KMS-11 (cell line): ENCODE measurements around the gene UGT2A1.

Experiments used
- H2AFZ ChIP-seq: fragments of 200-600 bp; sonication (generic); 2 replicates; pipeline ENCODE4 v1.6.1; 2016; ENCODE audit warnings: antibody characterized with exemption, mixed run types, low read depth
- H3K27ac ChIP-seq: fragments of 200-600 bp; sonication (generic); 2 replicates; pipeline ENCODE4 v1.6.1; 2016; ENCODE audit warnings: mild to moderate bottlenecking, mixed run types
- H3K27me3 ChIP-seq: fragments of 200-600 bp; sonication (generic); 2 replicates; pipeline ENCODE4 v1.6.1; 2017; ENCODE audit warnings: mild to moderate bottlenecking, low read depth, mixed run types, moderate library complexity; ENCODE audit not compliant: insufficient read depth
- H3K36me3 ChIP-seq: fragments of 200-600 bp; sonication (generic); 2 replicates; pipeline ENCODE4 v1.6.1; 2017; ENCODE audit warnings: mild to moderate bottlenecking, mixed run types; ENCODE audit not compliant: insufficient read depth
- H3K4me1 ChIP-seq: fragments of 200-600 bp; sonication (generic); 2 replicates; pipeline ENCODE4 v1.6.1; 2016; ENCODE audit warnings: mild to moderate bottlenecking, low read depth, mixed run types; ENCODE audit not compliant: poor library complexity, severe bottlenecking
- H3K4me2 ChIP-seq: fragments of 200-600 bp; sonication (generic); 2 replicates; pipeline ENCODE4 v1.7.0; 2016; ENCODE audit warnings: mild to moderate bottlenecking, mixed run types
- H3K4me3 ChIP-seq: fragments of 200-600 bp; sonication (generic); IDR thresholded peaks from 2 replicates; pipeline ENCODE4 v1.6.1; 2017; ENCODE audit warnings: low read depth, low read length, mixed read lengths; ENCODE audit not compliant: insufficient read depth
- H3K79me2 ChIP-seq: fragments of 200-600 bp; sonication (generic); 2 replicates; pipeline ENCODE4 v1.6.1; 2016; ENCODE audit warnings: low read depth, mixed run types; ENCODE audit not compliant: insufficient read depth
- H3K9ac ChIP-seq: fragments of 200-600 bp; sonication (generic); 2 replicates; pipeline ENCODE4 v1.6.1; 2016; ENCODE audit warnings: mild to moderate bottlenecking, mixed run types
- H4K20me1 ChIP-seq: fragments of 200-600 bp; sonication (generic); 2 replicates; pipeline ENCODE4 v1.6.1; 2016; ENCODE audit warnings: mild to moderate bottlenecking, mixed run types; ENCODE audit not compliant: insufficient read depth
- TF ChIP-seq, protein P1 (sequence below): fragments of 200-600 bp; sonication (generic); conservative IDR thresholded peaks from 2 replicates; pipeline ENCODE4 v1.6.1; 2017; ENCODE audit warnings: low read depth, mild to moderate bottlenecking, antibody characterized with exemption, low read length, moderate library complexity, mixed read lengths

The UGT2A1 gene

DNA sequence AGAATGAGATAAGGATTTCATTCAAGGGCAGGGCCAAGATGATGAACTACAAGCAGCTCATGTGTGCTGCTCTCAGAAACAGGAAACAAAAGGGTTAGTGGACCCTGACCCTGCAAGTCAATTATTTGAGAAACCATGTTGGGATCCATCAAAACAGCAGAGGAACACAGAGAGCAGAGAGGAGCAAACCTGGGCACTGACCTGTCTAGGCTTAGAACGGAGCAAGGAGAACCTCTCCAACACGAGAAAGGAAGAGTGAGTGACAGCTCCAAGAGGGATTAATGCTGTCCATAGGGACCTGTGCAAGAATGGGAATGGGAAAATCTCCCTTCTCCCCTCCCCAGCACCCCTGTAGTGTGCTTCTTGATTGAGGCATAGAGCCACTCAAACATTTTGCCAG, 103.4 kb downstream of the UGT2A1 start:
- no peaks in the 10 kb centered on the region for H3K27me3 ChIP-seq
- H3K4me3 ChIP-seq: no peak overlapping the region
- H3K27ac ChIP-seq: no peak overlapping the region
- H3K36me3 ChIP-seq: no peaks in the 10 kb centered on the region
- H3K9ac ChIP-seq: no peak overlapping the region
- H3K79me2 ChIP-seq: no peaks in the 10 kb centered on the region
- no peak overlapping the region for H2AFZ ChIP-seq
- H3K4me2 ChIP-seq: no peak overlapping the region
- TF ChIP-seq, protein P1, sequence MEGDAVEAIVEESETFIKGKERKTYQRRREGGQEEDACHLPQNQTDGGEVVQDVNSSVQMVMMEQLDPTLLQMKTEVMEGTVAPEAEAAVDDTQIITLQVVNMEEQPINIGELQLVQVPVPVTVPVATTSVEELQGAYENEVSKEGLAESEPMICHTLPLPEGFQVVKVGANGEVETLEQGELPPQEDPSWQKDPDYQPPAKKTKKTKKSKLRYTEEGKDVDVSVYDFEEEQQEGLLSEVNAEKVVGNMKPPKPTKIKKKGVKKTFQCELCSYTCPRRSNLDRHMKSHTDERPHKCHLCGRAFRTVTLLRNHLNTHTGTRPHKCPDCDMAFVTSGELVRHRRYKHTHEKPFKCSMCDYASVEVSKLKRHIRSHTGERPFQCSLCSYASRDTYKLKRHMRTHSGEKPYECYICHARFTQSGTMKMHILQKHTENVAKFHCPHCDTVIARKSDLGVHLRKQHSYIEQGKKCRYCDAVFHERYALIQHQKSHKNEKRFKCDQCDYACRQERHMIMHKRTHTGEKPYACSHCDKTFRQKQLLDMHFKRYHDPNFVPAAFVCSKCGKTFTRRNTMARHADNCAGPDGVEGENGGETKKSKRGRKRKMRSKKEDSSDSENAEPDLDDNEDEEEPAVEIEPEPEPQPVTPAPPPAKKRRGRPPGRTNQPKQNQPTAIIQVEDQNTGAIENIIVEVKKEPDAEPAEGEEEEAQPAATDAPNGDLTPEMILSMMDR: no peak
- H3K4me1 ChIP-seq: no peaks in the 10 kb centered on the region
- H4K20me1 ChIP-seq: no peaks in the 10 kb centered on the region

DNA sequence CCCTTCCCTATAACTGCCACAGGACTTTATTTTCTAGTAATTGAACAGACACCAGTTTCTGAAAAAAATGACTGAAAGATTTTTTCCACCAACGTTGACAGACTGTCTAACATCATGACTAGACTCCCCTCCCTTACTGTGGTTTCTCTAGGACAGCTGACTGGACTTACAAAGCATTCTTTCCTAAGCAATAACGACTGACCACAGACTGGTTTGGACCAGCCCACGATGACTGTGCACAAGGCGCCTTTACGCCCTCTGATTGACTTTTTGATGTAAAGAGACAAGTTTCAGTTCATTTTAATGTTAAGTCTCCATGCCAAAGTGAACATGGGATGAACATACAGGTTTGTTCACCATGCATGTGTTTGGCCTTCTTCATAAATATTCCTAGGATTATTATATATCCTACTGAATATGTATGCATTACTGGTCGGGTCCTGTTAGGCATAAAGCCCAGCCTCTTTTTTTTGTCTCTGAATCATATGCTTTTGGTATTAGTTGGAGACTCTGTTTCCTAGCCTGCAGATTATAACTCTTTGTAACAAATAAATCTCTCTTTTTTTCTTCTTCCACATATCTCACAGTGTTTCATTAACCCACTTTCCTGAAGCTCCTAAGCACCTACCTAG, 106.8 kb downstream of the UGT2A1 start:
- no peaks in the 10 kb centered on the region for H3K27me3 ChIP-seq
- TF ChIP-seq, protein P1: no peak
- no peak overlapping the region for H3K4me3 ChIP-seq
- no peak overlapping the region for H3K9ac ChIP-seq
- H3K79me2 ChIP-seq: no peaks in the 10 kb centered on the region
- H3K36me3 ChIP-seq: no peaks in the 10 kb centered on the region
- no peaks in the 10 kb centered on the region for H4K20me1 ChIP-seq
- no peaks in the 10 kb centered on the region for H3K4me1 ChIP-seq
- H2AFZ ChIP-seq: no peak overlapping the region
- no peak overlapping the region for H3K27ac ChIP-seq
- H3K4me2 ChIP-seq: no peak overlapping the region
